ENCODE measurements around the gene ERGIC3.

DNA sequence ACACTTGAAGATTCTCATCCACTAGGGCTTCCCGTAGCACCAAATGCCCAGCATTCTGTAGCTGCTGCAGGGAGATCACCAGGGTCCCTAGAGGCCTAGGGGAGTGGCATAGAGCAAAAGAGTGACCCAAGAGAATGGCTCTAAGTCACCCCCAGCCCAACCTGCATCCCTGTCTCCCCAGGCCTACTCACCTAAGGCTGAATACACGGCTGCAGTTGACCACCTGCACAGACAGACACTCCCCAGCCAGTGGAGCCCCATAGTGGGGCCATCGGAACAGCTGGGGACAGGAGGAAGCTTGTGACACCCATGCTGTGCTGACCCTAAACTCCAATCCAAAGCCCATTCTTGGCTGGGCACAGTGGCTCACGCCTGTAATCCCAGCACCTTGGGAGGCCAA is 64.2 kb downstream of the ERGIC3 start:
- TF ChIP-seq EP300 (IDR thresholded peaks at IDR 0.05) = no peak
- TF ChIP-seq, protein P1, sequence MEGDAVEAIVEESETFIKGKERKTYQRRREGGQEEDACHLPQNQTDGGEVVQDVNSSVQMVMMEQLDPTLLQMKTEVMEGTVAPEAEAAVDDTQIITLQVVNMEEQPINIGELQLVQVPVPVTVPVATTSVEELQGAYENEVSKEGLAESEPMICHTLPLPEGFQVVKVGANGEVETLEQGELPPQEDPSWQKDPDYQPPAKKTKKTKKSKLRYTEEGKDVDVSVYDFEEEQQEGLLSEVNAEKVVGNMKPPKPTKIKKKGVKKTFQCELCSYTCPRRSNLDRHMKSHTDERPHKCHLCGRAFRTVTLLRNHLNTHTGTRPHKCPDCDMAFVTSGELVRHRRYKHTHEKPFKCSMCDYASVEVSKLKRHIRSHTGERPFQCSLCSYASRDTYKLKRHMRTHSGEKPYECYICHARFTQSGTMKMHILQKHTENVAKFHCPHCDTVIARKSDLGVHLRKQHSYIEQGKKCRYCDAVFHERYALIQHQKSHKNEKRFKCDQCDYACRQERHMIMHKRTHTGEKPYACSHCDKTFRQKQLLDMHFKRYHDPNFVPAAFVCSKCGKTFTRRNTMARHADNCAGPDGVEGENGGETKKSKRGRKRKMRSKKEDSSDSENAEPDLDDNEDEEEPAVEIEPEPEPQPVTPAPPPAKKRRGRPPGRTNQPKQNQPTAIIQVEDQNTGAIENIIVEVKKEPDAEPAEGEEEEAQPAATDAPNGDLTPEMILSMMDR (IDR thresholded peaks at IDR 0.05) = no peak
- TF ChIP-seq RFX5 (IDR thresholded peaks at IDR 0.05) = no peak

Measured in A549 (cell line).